Measurements from ENCODE around the gene ALG6.

Gene ALG6

GRCh38 chr1:63367215-63368103 lies at the start of gene ALG6:
Gene ALG6 (plus strand): TSS chr1:63367627. CDS start chr1:63370978, 3,351 bp downstream.
- DNase-seq: peak; percentile 92

- DNase-seq: no peak
These were observed 49.6 kb upstream of the ALG6 start for GRCh38 chr1:63317817-63318152.

- DNase-seq: no peak
These were observed 49.0 kb upstream of the ALG6 start for GRCh38 chr1:63318201-63318979.

- no peak for DNase-seq
These were observed 48.1 kb upstream of the ALG6 start for GRCh38 chr1:63319046-63320021.

GRCh38 chr1:63320022-63320721 lies 47.3 kb upstream of the ALG6 start:
- DNase-seq: no peak

GRCh38 chr1:63321066-63321784 lies 46.2 kb upstream of the ALG6 start:
- no peak for DNase-seq

- no peak for DNase-seq
These were observed 45.7 kb upstream of the ALG6 start for GRCh38 chr1:63321785-63322113.

GRCh38 chr1:63322114-63322943 lies 45.1 kb upstream of the ALG6 start, which contains the start of gene FOXD3:
Gene FOXD3 (plus strand): TSS chr1:63322567. CDS start chr1:63323059, 492 bp downstream.
- peak; percentile 53 for DNase-seq

- peak; percentile 2 for DNase-seq
These were observed 44.2 kb upstream of the ALG6 start for GRCh38 chr1:63322944-63323864.

GRCh38 chr1:63323865-63324778 lies 43.3 kb upstream of the ALG6 start:
- DNase-seq: no peak

- DNase-seq: no peak
These were observed 42.7 kb upstream of the ALG6 start for GRCh38 chr1:63324779-63325119.

- DNase-seq: no peak
These were observed 42.0 kb upstream of the ALG6 start for GRCh38 chr1:63325279-63325985.

GRCh38 chr1:63326106-63326472 lies 41.3 kb upstream of the ALG6 start:
- DNase-seq: no peak

GRCh38 chr1:63326473-63327380 lies 40.7 kb upstream of the ALG6 start:
- no peak for DNase-seq

- peak; percentile 22 for DNase-seq
These were observed 39.9 kb upstream of the ALG6 start for GRCh38 chr1:63327417-63328054.

- no peak for DNase-seq
These were observed 39.3 kb upstream of the ALG6 start for GRCh38 chr1:63328122-63328521.

Measured in NCI-H446 treated with DMSO at 0.1 percent for 48 hours (cell line).